Peyer's patch (tissue), 4 donors: ENCODE data around the gene SLC15A1. TPM values are rescaled to one million over a fixed set of nuclear protein-coding genes. Genes with fewer than 3 reads are reported as not detected.

Experiments
- DNase-seq, 3 donors: peaks; one replicate each; pipeline ENCODE4 v3.0.0-alpha.2; 2017 to 2019
- H3K27ac ChIP-seq, 4 donors: fragments of 200-600 bp; sonication (generic); one replicate each; pipeline ENCODE4 v1.5.1; 2016 to 2019
- H3K27me3 ChIP-seq, 2 donors: fragments of 200-600 bp; sonication (generic); one replicate each; pipeline ENCODE4 v1.5.1; 2019
- H3K36me3 ChIP-seq, 3 donors: fragments of 200-600 bp; sonication (generic); one replicate each; pipeline ENCODE4 v1.5.1; 2016 to 2019
- H3K4me1 ChIP-seq, 4 donors: fragments of 200-600 bp; sonication (generic); one replicate each; pipeline ENCODE4 v1.5.1; 2016 to 2019
- H3K4me3 ChIP-seq, 4 donors: fragments of 200-600 bp; sonication (generic); 1 replicate in 3 of 4; 2 replicates in 1 of 4; pipeline ENCODE4 v1.5.1; 2016 to 2019; ENCODE audit warnings: mild to moderate bottlenecking in 1 of 4
- H3K9me3 ChIP-seq, 4 donors: fragments of 200-600 bp; sonication (generic); one replicate each; pipeline ENCODE4 v1.5.1; 2016 to 2019; ENCODE audit warnings: mild to moderate bottlenecking in 1 of 4
- CTCF ChIP-seq, 6 experiments: fragments of 450-650 bp in 4 of 6; fragments of 200-600 bp in 2 of 6; sonication (generic) in 1 of 6; IDR thresholded peaks; one replicate each; pipeline ENCODE4 v1.5.1; 2017 to 2019; ENCODE audit warnings: antibody characterized with exemption in 6 of 6, mild to moderate bottlenecking in 3 of 6, moderate library complexity in 1 of 6
- POLR2A ChIP-seq, 2 donors: fragments of 450-650 bp; IDR thresholded peaks; one replicate each; pipeline ENCODE4 v1.5.1; 2017; ENCODE audit warnings: antibody characterized with exemption in 2 of 2, mild to moderate bottlenecking in 2 of 2, moderate library complexity in 2 of 2
- total RNA-seq, 4 donors: library from RNA; depleted of rRNA; stranded (reverse); fragments of >200 nt; gene quantifications; one replicate each; pipeline ENCODE4 v1.1.0, GENCODE V29; 2016

Gene SLC15A1
- total RNA-seq, 4 donors from 2014 or later: 4.1 to 732 (median 555) TPM

- peak in 1 of 3 donors; percentile 14 for DNase-seq
- Histone ChIP-seq H3K27ac (peak overlapping the region in 2 of 4 donors; percentile 3 to 71), H3K27me3 (no peaks in the 10 kb centered on the region), H3K9me3 (no peaks in the 10 kb centered on the region), H3K36me3 (peaks cover 0 to 31% (median 0%) of the 10 kb centered on the region in 3 donors), H3K4me1 (peaks cover 0 to 5% (median 0%) of the 10 kb centered on the region in 4 donors), H3K4me3 (no peak overlapping the region)
- TF ChIP-seq POLR2A (IDR thresholded peaks at IDR 0.05) (no peak), CTCF (IDR thresholded peaks at IDR 0.05) (no peak)
Measured at GRCh38 chr13:98792785-98793495, 40.5 kb upstream of the SLC15A1 start.

GRCh38 chr13:98792321-98792720 lies 39.8 kb upstream of the SLC15A1 start:
- Histone ChIP-seq H3K4me3 (no peak overlapping the region), H3K4me1 (peaks cover 0 to 5% (median 0%) of the 10 kb centered on the region in 4 donors), H3K9me3 (no peaks in the 10 kb centered on the region), H3K27me3 (no peaks in the 10 kb centered on the region), H3K36me3 (peaks cover 0 to 30% (median 0%) of the 10 kb centered on the region in 3 donors), H3K27ac (peak overlapping the region in 2 of 4 donors; percentile 3 to 71)
- peak in 2 of 3 donors; percentile 69 to 74 for DNase-seq
- TF ChIP-seq CTCF (IDR thresholded peaks at IDR 0.05) (no peak), POLR2A (IDR thresholded peaks at IDR 0.05) (no peak)

GRCh38 chr13:98791611-98792010 lies 39.1 kb upstream of the SLC15A1 start:
- Histone ChIP-seq H3K27me3 (no peaks in the 10 kb centered on the region), H3K4me1 (peaks cover 0 to 5% (median 0%) of the 10 kb centered on the region in 4 donors), H3K27ac (peak overlapping the region in 1 of 4 donors; percentile 3), H3K36me3 (peaks cover 0 to 22% (median 0%) of the 10 kb centered on the region in 3 donors), H3K9me3 (no peaks in the 10 kb centered on the region), H3K4me3 (no peak overlapping the region)
- DNase-seq: peak in 1 of 3 donors; percentile 8
- TF ChIP-seq CTCF (IDR thresholded peaks at IDR 0.05) (no peak), POLR2A (IDR thresholded peaks at IDR 0.05) (no peak)

GRCh38 chr13:98787996-98788395 lies 35.5 kb upstream of the SLC15A1 start:
- Histone ChIP-seq H3K4me3 (no peak overlapping the region), H3K36me3 (no peaks in the 10 kb centered on the region), H3K27me3 (no peaks in the 10 kb centered on the region), H3K27ac (no peak overlapping the region), H3K9me3 (no peaks in the 10 kb centered on the region), H3K4me1 (peaks cover 0 to 22% (median 2%) of the 10 kb centered on the region in 4 donors)
- no peak for DNase-seq
- TF ChIP-seq POLR2A (IDR thresholded peaks at IDR 0.05) (no peak), CTCF (IDR thresholded peaks at IDR 0.05) (no peak)

GRCh38 chr13:98787173-98787572 lies 34.7 kb upstream of the SLC15A1 start:
- Histone ChIP-seq H3K4me1 (peaks cover 0 to 17% (median 2%) of the 10 kb centered on the region in 4 donors), H3K27me3 (no peaks in the 10 kb centered on the region), H3K27ac (no peak overlapping the region), H3K36me3 (no peaks in the 10 kb centered on the region), H3K4me3 (no peak overlapping the region), H3K9me3 (no peaks in the 10 kb centered on the region)
- TF ChIP-seq POLR2A (IDR thresholded peaks at IDR 0.05) (no peak), CTCF (IDR thresholded peaks at IDR 0.05) (no peak)
- peak in 1 of 3 donors; percentile 14 for DNase-seq
